ENCODE measurements around the gene GAS1. TPM values are rescaled to one million over a fixed set of nuclear protein-coding genes. Genes with fewer than 3 reads are reported as not detected.

The GAS1 gene
- total RNA-seq, 4 donors from 2014 or later: 15.6 to 50.4 (median 29.0) TPM

- H3K4me1 ChIP-seq: no peaks in the 10 kb centered on the region
- H3K27me3 ChIP-seq: no peaks in the 10 kb centered on the region
- no peak for ATAC-seq
- no peaks in the 10 kb centered on the region for H3K36me3 ChIP-seq
- intact Hi-C loops (cut with DNase I; ENCODE audit: low total_unique reads) (no loop called here), in situ Hi-C loops (cut with MboI; ENCODE audit: low sequenced_read_pairs in 4 of 4) (no loop called here)
- no peaks in the 10 kb centered on the region for H3K9me3 ChIP-seq
- DNase-seq: no peak
- H3K27ac ChIP-seq: no peak overlapping the region
- no peak overlapping the region for H3K4me3 ChIP-seq
- TF ChIP-seq CTCF (IDR thresholded peaks at IDR 0.05 in 4 of 5, conservative IDR thresholded peaks at IDR 0.05 in 1 of 5): no peak
- TF ChIP-seq POLR2A (IDR thresholded peaks at IDR 0.05): no peak
Measured at GRCh38 chr9:86990290-86990689, 43.0 kb upstream of the GAS1 start.

GRCh38 chr9:86987900-86988299, 40.6 kb upstream of the GAS1 start:
- H3K27me3 ChIP-seq: no peaks in the 10 kb centered on the region
- no peak overlapping the region for H3K4me3 ChIP-seq
- H3K27ac ChIP-seq: no peak overlapping the region
- H3K9me3 ChIP-seq: no peaks in the 10 kb centered on the region
- peaks cover 12 to 14% of the 10 kb centered on the region in 2 donors for H3K4me1 ChIP-seq
- DNase-seq: no peak
- intact Hi-C loops (cut with DNase I; ENCODE audit: low total_unique reads) (no loop called here), in situ Hi-C loops (cut with MboI; ENCODE audit: low sequenced_read_pairs in 4 of 4) (no loop called here)
- TF ChIP-seq POLR2A (IDR thresholded peaks at IDR 0.05): no peak
- no peak for TF ChIP-seq CTCF (IDR thresholded peaks at IDR 0.05 in 4 of 5, conservative IDR thresholded peaks at IDR 0.05 in 1 of 5)
- ATAC-seq: no peak
- no peaks in the 10 kb centered on the region for H3K36me3 ChIP-seq

- ATAC-seq (no peak), DNase-seq (no peak)
- in situ Hi-C loops (cut with MboI; ENCODE audit: low sequenced_read_pairs in 4 of 4) (no loop called here), intact Hi-C loops (cut with DNase I; ENCODE audit: low total_unique reads) (no loop called here)
- H3K9me3 ChIP-seq: no peaks in the 10 kb centered on the region
- H3K27ac ChIP-seq: no peak overlapping the region
- no peaks in the 10 kb centered on the region for H3K36me3 ChIP-seq
- H3K4me1 ChIP-seq: peaks cover 12 to 15% of the 10 kb centered on the region in 2 donors
- no peak for TF ChIP-seq CTCF (IDR thresholded peaks at IDR 0.05 in 4 of 5, conservative IDR thresholded peaks at IDR 0.05 in 1 of 5)
- TF ChIP-seq POLR2A (IDR thresholded peaks at IDR 0.05): no peak
- no peaks in the 10 kb centered on the region for H3K27me3 ChIP-seq
- H3K4me3 ChIP-seq: no peak overlapping the region
Measured at GRCh38 chr9:86985132-86985647, 37.9 kb upstream of the GAS1 start.

- DNase-seq (peak; percentile 13 to 32), ATAC-seq (peak; percentile 72 to 80)
- Histone ChIP-seq H3K9me3 (no peaks in the 10 kb centered on the region), H3K36me3 (no peaks in the 10 kb centered on the region), H3K4me1 (peaks cover 12 to 15% of the 10 kb centered on the region in 2 donors), H3K27me3 (no peaks in the 10 kb centered on the region), H3K27ac (peak overlapping the region in 3 of 4 donors; percentile 43 to 77 (median 47)), H3K4me3 (no peak overlapping the region)
- in situ Hi-C loops (cut with MboI; ENCODE audit: low sequenced_read_pairs in 4 of 4): no loop called here
- TF ChIP-seq POLR2A (IDR thresholded peaks at IDR 0.05): no peak
- TF ChIP-seq CTCF (IDR thresholded peaks at IDR 0.05 in 4 of 5, conservative IDR thresholded peaks at IDR 0.05 in 1 of 5): no peak
- intact Hi-C loops (cut with DNase I; ENCODE audit: low total_unique reads): loop anchor here (2.0 to 5.0 kb wide), 2 partner anchors 35 to 164 kb away; no protein-coding TSS in a partner anchor
Measured at GRCh38 chr9:86983620-86984259, 36.4 kb upstream of the GAS1 start.

Data from gastrocnemius medialis (tissue), 4 donors.